ENCODE data around the gene AMER1.
"Not testable (repeated sequence)": the region's sequence is repeated elsewhere in the genome, so short reads cannot be mapped to it uniquely, and the experiment has no call there.

The AMER1 gene

DNA sequence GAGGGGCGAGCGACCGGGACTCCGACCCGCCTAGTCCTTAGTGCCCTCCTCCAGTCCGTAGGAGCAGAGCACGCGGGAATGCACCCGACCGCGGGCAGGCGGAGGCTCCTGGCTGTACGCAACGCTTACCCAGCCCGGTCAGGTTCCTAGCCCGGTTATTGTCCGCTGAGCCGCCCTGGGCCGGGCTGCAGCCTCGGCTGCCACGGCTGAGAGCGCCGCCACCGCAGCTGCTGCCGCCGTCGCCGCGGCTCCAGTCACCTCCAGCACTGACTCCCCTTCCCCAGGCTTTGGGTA lies at the start of gene AMER1:
Gene AMER1 (minus strand): TSS at position 268 of the 294 bp plus-strand sequence. CDS start 12,422 bp downstream, outside the sequence.
- no peak for DNase-seq (ENCODE audit: low spot score)

GRCh38 chrX:64230123-64230970 lies 24.8 kb upstream of the AMER1 start, which contains the start of gene ASB12:
TSS of gene ASB12 (minus strand) at chrX:64230607. CDS start at chrX:64225650, 4,957 bp downstream.
- no peak for DNase-seq (ENCODE audit: low spot score)

- no peak for DNase-seq (ENCODE audit: low spot score)
Observed at GRCh38 chrX:64229154-64229553, 23.6 kb upstream of the AMER1 start.

- DNase-seq (ENCODE audit: low spot score): no peak
Observed at GRCh38 chrX:64218023-64218422, 12.5 kb upstream of the AMER1 start.

DNA sequence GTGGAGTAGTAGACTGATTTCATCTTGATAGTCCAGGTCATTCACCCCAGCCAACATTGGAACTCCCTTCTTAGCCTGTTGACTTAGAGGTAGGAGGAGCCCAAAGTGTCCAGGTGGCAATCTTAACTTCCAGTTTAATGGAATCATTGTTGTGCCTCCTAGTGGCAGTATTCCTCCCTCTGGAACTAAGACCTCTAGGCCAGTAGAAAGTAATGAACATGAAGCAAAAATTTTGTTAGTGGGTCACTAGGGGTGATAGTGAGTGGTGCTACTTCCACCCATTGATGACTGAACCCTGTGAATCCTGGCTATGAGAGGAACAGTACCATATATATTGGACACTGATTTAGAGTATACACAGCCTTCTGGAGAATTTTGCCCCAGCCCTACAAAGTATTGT lies 8.5 kb upstream of the AMER1 start:
- not testable (repeated sequence) for DNase-seq (ENCODE audit: low spot score)

- no peak for DNase-seq (ENCODE audit: low spot score)
Observed at GRCh38 chrX:64206556-64207162, 1.2 kb upstream of the AMER1 start.

DNA sequence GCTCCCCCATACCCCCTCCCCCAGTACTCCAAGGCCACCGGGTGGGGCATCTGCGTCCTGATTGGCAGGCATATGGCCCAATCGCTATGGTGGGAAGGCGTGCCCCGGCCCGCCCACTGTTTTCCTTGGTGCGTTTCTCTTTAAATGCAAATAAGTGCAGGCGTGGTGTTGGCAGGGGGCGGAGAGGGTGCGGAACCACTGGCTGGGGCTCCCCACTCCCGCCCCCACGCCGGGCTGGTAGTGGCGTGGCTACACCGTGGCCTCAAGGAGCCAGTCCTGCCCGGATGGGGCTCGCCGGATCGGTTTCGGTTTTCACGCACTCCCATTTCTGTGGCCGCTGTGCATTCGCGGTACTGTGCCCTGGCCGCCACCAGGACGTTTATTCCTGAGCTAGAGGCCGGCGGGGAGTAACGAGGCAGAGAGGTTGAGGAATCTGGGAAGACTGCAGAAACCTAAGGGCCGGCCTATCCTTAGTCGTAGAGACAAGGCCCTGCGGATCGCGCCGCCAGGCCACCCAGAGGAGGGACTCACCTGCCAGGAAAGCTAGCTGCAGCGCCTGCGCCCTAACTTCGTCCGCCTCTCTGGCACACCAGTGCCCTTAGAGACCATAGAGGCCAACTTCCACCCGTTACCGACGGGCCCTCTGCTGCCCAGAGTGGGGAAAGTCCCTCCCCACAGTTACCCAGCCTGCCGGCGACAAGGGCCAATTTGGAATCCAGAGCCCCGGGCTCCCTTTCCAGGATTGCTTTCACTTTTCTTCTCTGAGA lies 410 bp upstream of the AMER1 start:
- DNase-seq (ENCODE audit: low spot score): peak; percentile 87

DNA sequence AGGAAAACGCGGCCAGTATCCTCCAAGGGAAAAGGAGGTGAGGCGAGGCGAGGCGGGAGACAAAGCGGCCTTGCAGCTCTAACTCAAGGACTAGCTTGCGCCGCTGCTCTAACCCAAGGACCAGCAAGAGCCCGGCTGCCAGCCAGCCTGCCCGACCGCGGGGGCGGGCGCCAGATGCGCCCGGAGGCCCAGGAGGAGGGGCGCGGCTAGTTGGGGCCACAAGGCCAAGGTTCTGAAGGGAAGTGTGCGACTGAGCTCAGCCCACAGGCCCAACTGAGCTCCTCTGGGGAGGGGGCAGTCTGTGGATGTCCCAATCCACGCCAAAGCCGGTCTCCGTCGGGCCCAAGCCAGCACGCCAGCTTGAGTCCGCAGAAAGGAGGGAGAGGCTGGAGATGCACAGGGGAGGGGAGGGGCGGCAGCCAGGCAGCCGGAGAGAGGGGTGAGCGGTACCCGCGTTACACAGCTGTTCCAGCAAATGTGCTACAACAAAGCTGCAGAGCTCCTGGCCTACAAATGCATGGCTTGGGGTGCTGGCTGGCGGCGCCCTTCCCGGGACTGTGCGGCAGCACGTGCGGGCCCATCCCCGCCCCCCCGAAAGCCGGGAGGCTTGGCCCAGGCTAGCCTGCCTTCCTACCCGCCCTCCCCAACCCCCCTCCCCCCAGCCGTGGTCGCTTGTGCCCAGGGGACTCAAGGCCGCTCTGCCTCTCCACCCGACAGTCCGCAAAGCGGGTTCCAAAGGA lies 637 bp downstream of the AMER1 start:
- DNase-seq (ENCODE audit: low spot score): peak; percentile 31

GRCh38 chrX:64204252-64204651 lies 1.3 kb downstream of the AMER1 start:
- DNase-seq (ENCODE audit: low spot score): no peak

GRCh38 chrX:64202808-64203325 lies 2.6 kb downstream of the AMER1 start:
- no peak for DNase-seq (ENCODE audit: low spot score)

- no peak for DNase-seq (ENCODE audit: low spot score)
Observed at GRCh38 chrX:64198036-64198435, 7.5 kb downstream of the AMER1 start.

- DNase-seq (ENCODE audit: low spot score): no peak
Observed at GRCh38 chrX:64196606-64197005, 8.9 kb downstream of the AMER1 start.

- no peak for DNase-seq (ENCODE audit: low spot score)
Observed at GRCh38 chrX:64195862-64196261, 9.6 kb downstream of the AMER1 start.

GRCh38 chrX:64192673-64193072 lies 12.8 kb downstream of the AMER1 start:
- no peak for DNase-seq (ENCODE audit: low spot score)

DNA sequence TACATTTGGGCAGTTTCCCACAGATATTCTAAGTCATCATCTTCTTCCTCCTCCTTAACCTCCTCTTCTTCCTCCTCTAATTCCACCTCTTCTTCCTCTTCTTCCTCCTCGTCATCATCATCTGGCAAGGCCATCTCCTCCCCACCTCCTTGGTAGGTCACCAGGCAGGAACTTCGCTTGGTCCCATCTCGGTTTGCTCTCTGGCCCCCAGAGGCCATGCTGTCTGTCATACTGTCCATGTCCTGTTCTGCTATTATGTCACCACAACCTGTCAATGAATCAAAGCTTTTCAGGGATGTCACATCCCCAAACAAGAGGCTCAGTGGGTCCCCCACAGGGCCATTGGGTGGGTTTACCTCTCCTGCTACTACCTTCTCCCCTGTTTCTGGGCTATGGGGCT lies 13.5 kb downstream of the AMER1 start:
- no peak for DNase-seq (ENCODE audit: low spot score)

DNA sequence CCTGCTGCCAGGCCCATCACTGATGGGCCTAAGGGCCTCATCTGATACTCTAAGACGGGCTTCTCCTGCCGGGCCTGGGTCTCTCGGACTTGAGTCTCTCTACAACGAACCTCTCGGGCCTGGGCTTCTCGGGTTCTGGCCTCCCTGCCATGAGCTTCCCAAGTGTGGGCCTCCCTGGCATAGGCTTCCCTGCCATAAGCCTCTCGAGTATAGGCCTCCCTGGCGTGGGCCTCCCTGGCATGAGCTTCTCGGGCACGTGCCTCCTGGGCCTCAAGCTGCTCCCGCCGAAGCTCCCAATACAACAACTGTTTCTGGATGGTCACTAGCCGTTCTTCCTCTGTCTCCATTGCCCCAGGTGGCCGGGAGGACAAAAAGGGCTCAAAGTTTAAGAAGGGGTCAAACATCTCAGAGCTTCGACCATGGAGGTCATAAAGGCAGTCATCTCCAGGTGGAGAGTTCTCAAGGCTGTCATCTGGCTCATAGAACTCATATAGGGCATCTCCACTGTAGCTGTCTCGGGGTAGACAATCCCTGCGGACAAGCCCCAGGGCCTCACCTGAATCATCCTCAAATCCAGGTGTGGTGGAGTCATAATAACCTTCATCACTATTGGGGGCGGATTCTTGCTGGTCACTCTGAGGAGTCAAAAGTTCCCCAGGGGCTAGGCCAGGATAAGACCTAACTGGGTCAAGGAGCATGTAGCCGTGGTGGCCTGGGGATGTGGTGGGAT lies 14.1 kb downstream of the AMER1 start:
- no peak for DNase-seq (ENCODE audit: low spot score)

- DNase-seq (ENCODE audit: low spot score): no peak
Observed at GRCh38 chrX:64190136-64190740, 15.3 kb downstream of the AMER1 start.

DNA sequence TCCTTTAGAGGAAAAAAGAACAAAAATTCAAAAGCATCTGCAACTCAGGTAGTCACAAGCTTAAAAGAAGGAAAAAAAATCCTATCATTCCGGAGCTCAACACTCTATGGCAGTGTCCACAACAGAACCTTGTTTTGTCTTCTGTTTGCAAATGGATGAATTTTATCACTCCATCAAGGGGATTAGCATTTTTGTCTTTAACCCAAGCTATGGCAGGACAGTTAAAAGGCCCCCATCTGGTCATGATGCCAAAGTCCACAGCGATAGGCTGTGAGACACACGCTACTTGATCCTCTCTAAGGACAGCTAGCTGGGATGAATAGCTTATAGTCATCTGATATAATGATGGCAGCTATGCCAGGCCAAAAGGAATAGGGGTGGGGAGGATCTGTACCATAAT lies 16.6 kb downstream of the AMER1 start:
- no peak for DNase-seq (ENCODE audit: low spot score)

- DNase-seq (ENCODE audit: low spot score): no peak
Observed at GRCh38 chrX:64187762-64188150, 17.8 kb downstream of the AMER1 start.

- DNase-seq (ENCODE audit: low spot score): no peak
Observed at GRCh38 chrX:64186974-64187761, 18.3 kb downstream of the AMER1 start.
